HG02943 (cell line): ENCODE results near the gene LCA5L.

Experiments
- ATAC-seq: cut with Tn5 transposase; IDR thresholded peaks from one replicate; pipeline ENCODE4 v1.9.1; 2021; ENCODE audit warnings: mild to moderate bottlenecking, low read depth, moderate library complexity; ENCODE audit not compliant: unreplicated experiment

Gene LCA5L

DNA sequence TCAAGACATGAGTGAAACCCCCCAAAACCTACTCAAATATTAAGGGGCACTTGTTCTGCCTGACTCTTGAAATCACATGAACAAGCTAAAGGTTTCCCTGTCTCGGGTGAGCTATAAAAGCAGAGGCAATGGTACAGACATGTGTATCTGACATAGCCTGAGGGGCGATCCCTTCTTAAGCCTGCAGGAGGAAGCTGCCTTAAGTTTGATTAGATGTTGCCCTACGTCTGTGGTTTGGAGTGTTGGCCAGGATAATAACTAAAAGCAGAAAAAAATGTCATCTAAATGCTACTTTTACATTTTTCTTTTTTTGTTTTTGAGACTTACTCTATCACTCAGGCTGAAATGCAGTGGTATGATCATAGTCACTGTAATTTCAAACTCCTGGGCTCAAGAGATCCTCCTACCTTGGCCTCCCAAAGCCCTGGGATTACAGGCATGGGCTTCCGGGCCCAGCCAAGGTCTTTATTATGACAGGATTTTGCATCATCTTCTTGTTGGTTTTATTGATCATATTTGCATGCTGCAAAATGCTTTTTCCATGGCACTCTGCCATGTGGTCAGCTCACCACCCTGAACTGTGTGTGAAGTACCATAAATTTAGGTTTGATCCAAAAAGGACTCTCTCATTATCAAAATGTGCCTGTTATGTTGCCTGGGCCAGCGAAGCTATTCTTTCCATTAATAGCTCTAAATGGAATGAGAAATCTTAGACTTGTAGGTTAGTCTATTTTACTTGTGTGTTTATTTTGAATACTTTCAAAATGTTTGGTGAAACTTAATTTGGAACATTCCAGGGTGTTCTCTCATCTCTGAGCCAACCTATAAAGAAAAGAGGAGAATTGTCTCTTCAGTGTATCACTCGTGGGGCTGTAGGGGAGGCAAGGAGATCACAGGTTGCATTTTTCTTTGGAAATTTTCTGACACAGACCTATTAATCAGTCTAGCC, 81.7 kb downstream of the LCA5L start:
- no peak for ATAC-seq

DNA sequence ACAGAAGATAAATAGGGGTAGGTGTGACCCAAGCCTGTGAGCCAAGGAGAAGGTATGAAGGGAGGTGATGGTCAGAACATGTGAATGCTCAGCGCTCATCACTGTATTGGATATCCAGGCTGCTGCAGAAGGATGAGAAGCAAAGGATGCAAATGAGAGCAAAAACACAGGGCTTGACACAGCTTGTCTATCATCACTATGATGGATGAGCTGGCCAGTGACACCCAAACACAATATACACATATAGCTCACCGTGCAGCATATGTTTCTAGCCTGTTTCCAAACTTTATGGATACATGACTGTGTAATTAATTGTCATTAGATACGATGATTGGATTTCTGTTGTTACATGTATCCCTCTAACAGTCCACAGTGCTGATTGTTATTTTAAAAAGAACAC, 82.8 kb downstream of the LCA5L start:
- no peak for ATAC-seq

DNA sequence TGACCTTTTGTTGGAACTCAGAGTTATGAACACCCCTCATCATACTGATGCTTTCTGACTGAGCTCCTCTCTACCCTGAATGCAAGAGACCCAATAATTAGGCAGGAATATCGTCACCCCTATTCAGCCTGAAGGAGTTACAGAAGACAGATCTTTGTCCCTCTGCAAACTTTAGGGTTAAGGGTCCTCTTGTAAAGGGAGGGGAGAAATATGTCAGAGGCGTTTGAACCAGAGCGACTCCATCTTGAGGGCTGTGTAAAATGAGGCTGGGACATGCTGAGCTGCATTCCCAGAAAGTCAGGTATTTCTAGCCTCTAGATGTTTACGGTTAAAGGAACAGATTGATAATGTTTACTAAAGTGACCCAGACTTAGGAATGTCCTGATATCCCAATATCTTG, 86.2 kb downstream of the LCA5L start:
- no peak for ATAC-seq
